ENCODE measurements around the gene COL8A1.
"Not testable (repeated sequence)": the region's sequence is repeated elsewhere in the genome, so short reads cannot be mapped to it uniquely, and the experiment has no call there.

Gene COL8A1

DNA sequence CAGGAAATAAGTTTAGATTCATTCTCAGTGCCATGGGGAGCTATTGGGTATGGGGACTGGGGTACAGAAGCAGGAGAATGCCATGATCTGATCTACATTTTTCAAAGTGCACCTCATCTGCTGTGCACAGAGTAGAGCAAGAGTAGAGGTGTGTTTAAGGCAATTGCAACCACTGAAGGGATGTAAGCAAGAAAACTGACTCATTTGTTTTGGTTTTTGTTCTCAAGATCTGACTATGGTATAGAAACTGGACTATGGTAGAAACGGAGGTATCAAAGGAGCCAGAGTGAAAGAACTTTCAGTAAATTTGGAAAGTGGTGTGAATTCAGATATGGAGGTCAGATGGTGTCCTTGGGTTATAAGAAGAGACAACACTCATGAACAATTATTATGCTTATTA is 93.1 kb downstream of the COL8A1 start:
- TF ChIP-seq, protein P1, sequence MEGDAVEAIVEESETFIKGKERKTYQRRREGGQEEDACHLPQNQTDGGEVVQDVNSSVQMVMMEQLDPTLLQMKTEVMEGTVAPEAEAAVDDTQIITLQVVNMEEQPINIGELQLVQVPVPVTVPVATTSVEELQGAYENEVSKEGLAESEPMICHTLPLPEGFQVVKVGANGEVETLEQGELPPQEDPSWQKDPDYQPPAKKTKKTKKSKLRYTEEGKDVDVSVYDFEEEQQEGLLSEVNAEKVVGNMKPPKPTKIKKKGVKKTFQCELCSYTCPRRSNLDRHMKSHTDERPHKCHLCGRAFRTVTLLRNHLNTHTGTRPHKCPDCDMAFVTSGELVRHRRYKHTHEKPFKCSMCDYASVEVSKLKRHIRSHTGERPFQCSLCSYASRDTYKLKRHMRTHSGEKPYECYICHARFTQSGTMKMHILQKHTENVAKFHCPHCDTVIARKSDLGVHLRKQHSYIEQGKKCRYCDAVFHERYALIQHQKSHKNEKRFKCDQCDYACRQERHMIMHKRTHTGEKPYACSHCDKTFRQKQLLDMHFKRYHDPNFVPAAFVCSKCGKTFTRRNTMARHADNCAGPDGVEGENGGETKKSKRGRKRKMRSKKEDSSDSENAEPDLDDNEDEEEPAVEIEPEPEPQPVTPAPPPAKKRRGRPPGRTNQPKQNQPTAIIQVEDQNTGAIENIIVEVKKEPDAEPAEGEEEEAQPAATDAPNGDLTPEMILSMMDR (IDR thresholded peaks at IDR 0.05; ENCODE audit: low read depth, low read length): no peak
- no peak overlapping the region for H3K4me3 ChIP-seq (ENCODE audit: low read depth, low read length)

DNA sequence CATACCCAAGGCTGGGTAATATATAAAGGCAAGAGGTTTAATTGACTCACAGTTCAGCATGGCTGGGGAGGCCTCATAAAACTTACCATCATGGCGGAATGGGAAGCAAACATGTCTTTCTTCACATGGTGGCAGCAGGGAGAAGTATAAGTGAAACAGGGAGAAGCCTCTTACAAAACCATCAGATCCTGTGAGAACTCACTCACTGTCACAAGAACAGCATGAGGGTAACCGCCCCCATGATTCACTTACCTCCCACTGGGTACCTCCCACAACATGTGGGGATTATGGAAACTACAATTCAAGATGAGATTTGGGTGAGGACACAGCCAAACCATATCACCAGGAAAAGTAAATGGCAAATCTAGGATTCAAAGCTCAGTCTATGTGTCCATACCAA is 102.0 kb downstream of the COL8A1 start:
- not testable (repeated sequence) for H3K4me3 ChIP-seq (ENCODE audit: low read depth, low read length)

DNA sequence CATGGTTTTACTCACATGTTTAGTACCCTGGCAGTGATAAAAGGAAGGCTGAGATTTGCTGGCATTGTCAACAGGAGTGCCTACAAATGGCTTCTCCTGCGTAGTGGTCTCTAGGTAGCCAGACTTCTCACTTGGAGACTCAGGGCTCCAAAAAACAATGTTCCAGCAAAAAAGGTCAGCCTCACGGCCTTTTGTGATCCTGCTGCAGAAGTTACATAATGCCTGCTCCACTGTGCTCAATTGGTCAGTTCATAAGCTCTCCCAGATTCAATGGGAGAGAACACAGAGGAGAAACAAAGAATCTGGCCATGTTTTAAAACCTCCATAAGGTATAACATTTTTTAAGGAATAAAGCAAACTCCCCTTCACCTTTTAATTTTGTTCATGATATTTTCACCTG is 103.2 kb downstream of the COL8A1 start:
- H3K4me3 ChIP-seq (ENCODE audit: low read depth, low read length): no peak overlapping the region
- TF ChIP-seq, protein P1 (IDR thresholded peaks at IDR 0.05; ENCODE audit: low read depth, low read length): no peak

DNA sequence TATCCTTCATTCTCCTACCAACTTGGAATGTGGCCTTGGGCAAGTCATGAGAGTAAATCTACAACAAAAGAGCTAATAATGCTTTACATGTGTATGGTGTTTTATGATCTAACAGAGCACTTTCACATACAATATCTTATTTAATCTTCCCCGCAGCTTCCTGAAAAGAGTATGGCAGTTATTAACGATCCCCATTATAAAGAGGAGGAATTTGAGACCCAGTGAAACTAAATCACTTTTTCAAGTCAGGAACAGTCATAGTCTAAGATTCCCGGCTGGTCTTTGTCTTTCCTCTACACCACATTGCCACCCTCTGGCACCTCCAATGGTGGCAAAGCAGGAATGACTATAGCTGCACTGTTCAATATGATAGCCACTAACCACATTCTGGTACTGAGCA is 109.5 kb downstream of the COL8A1 start:
- no peak overlapping the region for H3K4me3 ChIP-seq (ENCODE audit: low read depth, low read length)
- TF ChIP-seq, protein P1 (IDR thresholded peaks at IDR 0.05; ENCODE audit: low read depth, low read length): 0 out of 2 replicates have a peak, but pooled peaks have one; percentile 23

DNA sequence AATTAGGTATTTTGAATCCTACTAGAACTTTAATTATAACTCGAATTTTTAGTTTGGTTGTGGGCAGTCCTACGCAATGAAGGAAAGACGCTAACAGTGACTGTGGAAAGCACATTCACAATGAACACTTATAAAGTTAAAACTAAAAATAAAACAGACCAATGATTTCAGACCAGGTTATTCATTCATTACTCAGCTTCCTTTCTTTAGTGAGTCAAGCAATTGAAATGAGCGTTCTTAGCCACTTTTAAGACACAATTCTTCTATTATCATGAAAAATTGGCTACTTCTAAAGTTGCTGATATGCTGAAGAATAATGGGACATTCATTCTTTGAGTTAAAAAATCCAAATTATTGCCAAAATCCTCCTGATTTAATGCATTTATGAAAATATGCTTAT is 113.3 kb downstream of the COL8A1 start:
- TF ChIP-seq, protein P1 (IDR thresholded peaks at IDR 0.05; ENCODE audit: low read depth, low read length): no peak

DNA sequence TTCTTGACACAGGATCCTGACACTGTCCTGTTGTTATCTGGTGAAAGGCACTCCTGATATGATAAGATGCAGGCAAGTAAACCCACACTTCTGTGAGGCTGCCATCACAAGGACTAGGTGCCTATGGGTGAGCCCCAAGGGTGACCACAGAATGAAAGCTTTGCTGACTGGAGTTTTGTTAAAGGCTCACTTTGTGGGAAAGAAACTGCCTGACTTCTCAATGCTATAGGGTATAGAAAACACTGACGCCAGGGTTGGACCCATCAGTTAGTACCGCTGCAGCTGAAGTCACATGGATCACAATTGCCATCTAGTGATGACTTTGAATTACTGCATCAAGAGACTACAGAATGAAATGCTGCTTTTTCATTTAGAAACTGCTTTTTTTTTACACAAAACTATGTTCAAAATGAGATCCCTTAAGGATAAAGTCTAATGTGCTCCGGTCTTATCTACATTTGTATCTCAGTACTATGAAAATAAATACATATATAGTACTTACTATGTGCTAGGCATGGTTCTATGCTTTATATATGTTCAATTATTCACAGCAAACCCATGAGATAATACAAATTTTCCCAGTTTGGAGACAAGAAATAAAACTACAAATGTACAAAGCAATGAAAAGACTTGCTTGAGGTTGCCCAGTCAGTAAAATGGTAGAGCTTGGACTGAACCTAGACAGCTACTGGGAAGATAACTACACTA is 115.0 kb downstream of the COL8A1 start:
- TF ChIP-seq, protein P1 (IDR thresholded peaks at IDR 0.05; ENCODE audit: low read depth, low read length): peak; percentile 59
- H3K4me3 ChIP-seq (ENCODE audit: low read depth, low read length): no peak overlapping the region

More for the DNA sequence above, 113.3 kb downstream of the COL8A1 start:
- H3K4me3 ChIP-seq (ENCODE audit: low read depth, low read length): no peak overlapping the region

DNA sequence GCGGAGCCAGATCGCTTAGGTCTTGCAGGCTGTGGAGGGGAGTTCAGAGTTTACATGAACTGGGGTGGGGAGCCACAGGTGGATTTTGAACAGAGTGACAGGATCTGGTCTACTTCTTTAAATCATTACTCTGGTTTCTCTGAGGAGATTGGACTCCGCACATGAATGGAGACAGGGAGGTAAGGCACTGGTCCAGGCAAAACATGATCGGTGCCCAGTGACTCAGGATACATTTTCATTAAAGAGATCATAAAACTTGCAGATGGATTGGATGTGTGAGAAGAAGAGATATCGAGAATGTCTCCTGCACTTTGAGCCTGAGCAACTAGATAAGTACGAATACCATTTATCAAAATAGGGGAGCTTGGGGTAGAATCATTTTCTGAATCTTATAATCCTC is 117.4 kb downstream of the COL8A1 start:
- no peak overlapping the region for H3K4me3 ChIP-seq (ENCODE audit: low read depth, low read length)
- TF ChIP-seq, protein P1 (IDR thresholded peaks at IDR 0.05; ENCODE audit: low read depth, low read length): no peak

DNA sequence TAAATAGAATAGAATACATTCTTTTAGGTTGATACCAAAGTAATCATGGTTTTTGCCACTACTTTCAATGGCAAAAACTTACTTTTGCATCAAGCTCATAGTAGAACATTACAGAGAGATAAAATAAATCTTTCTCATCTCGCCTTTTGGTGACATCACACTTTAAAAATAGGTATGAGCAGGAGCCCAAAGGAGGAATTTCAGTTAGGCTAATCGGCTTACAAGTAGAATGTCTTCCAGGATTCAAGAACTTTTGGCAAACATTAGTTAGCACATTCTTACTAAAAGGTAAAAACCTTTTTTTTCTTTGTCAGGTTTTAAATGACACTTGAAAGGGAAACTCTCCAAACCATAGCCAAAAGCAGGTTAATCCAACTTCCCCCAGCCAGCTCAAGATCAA is 119.6 kb downstream of the COL8A1 start:
- TF ChIP-seq, protein P1 (IDR thresholded peaks at IDR 0.05; ENCODE audit: low read depth, low read length): no peak

More for the DNA sequence above, 119.6 kb downstream of the COL8A1 start:
- no peak overlapping the region for H3K4me3 ChIP-seq (ENCODE audit: low read depth, low read length)

All from WI38 (cell line).